ENCODE data around the gene CPPED1. TPM values are rescaled to one million over a fixed set of nuclear protein-coding genes. Genes with fewer than 3 reads are reported as not detected.

Gene CPPED1
- total and polyA plus RNA-seq, 2 donors (not counting 1 experiment from before 2014, with no cell fraction given): 7.4 to 19.8 TPM

DNA sequence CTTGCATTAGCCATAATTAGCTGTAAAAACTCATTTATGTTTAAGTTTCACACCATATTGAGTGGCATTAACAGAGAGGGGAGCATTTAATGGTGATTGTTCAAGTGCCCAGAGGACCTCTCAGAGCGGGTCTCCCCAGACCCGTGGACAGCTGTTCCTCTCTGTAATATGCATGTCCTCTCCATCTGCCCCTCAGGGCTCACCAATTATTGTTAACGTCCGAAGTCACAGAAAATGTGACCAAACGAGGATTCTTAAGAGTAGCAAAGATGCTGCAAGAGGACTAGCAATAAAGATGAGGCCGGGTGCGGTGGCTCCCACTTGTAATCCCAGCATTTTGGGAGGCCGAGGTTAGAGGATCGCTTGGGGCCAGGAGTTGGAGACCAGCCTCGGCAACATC lies 130.2 kb downstream of the CPPED1 start:
- Histone ChIP-seq H3K4me3 (replicated peaks in 1 of 4; ENCODE audit: control extremely low read depth in 1 of 4, insufficient read depth in 1 of 4, low read depth in 3 of 4, low read length in 4 of 4) (no peak overlapping the region), H3K4me2 (ENCODE audit: extremely low read depth, insufficient read depth, low read length) (no peak overlapping the region), H3K9ac (ENCODE audit: insufficient read depth, low read length) (no peak overlapping the region), H3K36me3 (ENCODE audit: control insufficient read depth, insufficient read depth, low read length) (no peaks in the 10 kb centered on the region), H3K9me3 (ENCODE audit: control insufficient read depth, insufficient read depth, low read depth, low read length) (no peaks in the 10 kb centered on the region), H3K27me3 (ENCODE audit: control insufficient read depth, insufficient read depth, low read length) (no peaks in the 10 kb centered on the region), H4K20me1 (ENCODE audit: control insufficient read depth, extremely low read depth, insufficient read depth, low read length) (no peaks in the 10 kb centered on the region), H2AFZ (ENCODE audit: low read length) (no peak overlapping the region), H3K27ac (ENCODE audit: insufficient read depth, low read length) (no peak overlapping the region), H3K79me2 (ENCODE audit: control insufficient read depth, insufficient read depth, low read length) (no peaks in the 10 kb centered on the region), H3K4me1 (ENCODE audit: control insufficient read depth, extremely low read depth, insufficient read depth, low read length) (no peaks in the 10 kb centered on the region)
- TF ChIP-seq, protein P1, sequence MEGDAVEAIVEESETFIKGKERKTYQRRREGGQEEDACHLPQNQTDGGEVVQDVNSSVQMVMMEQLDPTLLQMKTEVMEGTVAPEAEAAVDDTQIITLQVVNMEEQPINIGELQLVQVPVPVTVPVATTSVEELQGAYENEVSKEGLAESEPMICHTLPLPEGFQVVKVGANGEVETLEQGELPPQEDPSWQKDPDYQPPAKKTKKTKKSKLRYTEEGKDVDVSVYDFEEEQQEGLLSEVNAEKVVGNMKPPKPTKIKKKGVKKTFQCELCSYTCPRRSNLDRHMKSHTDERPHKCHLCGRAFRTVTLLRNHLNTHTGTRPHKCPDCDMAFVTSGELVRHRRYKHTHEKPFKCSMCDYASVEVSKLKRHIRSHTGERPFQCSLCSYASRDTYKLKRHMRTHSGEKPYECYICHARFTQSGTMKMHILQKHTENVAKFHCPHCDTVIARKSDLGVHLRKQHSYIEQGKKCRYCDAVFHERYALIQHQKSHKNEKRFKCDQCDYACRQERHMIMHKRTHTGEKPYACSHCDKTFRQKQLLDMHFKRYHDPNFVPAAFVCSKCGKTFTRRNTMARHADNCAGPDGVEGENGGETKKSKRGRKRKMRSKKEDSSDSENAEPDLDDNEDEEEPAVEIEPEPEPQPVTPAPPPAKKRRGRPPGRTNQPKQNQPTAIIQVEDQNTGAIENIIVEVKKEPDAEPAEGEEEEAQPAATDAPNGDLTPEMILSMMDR (conservative IDR thresholded peaks at IDR 0.05 in 1 of 2, IDR thresholded peaks at IDR 0.05 in 1 of 2; ENCODE audit: low read depth in 1 of 2, low read length in 2 of 2): no peak
- no peak for TF ChIP-seq EZH2 (IDR thresholded peaks at IDR 0.05; ENCODE audit: low read length, missing control alignments)
- DNase-seq (ENCODE audit: low read depth in 2 of 2): no peak

DNA sequence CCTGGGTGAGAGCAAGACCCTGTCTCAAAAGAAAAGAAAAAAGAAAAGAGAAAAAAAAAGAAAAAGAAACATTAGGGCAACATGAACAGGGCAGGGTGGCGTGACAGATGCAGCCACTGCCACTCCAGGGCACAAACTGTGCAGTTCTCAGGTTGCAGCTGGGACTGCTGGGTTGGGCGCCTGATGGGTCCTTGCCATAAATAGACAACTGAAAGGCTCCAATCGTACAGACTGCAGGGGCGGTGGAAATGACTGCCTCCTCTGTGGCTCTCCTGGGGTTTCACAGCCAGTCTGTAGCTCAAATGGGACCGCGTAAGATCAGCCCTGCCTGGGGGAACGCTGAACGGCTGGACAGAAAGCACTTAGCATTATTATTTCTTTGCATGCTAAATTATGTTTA lies 130.7 kb downstream of the CPPED1 start:
- no peak for DNase-seq (ENCODE audit: low read depth in 2 of 2)
- H3K36me3 ChIP-seq (ENCODE audit: control insufficient read depth, insufficient read depth, low read length): no peaks in the 10 kb centered on the region
- no peak overlapping the region for H3K4me2 ChIP-seq (ENCODE audit: extremely low read depth, insufficient read depth, low read length)
- H3K9ac ChIP-seq (ENCODE audit: insufficient read depth, low read length): no peak overlapping the region
- no peaks in the 10 kb centered on the region for H3K4me1 ChIP-seq (ENCODE audit: control insufficient read depth, extremely low read depth, insufficient read depth, low read length)
- H3K4me3 ChIP-seq (replicated peaks in 1 of 4; ENCODE audit: control extremely low read depth in 1 of 4, insufficient read depth in 1 of 4, low read depth in 3 of 4, low read length in 4 of 4): no peak overlapping the region
- no peak overlapping the region for H2AFZ ChIP-seq (ENCODE audit: low read length)
- no peak overlapping the region for H3K27ac ChIP-seq (ENCODE audit: insufficient read depth, low read length)
- H3K79me2 ChIP-seq (ENCODE audit: control insufficient read depth, insufficient read depth, low read length): no peaks in the 10 kb centered on the region
- TF ChIP-seq EZH2 (IDR thresholded peaks at IDR 0.05; ENCODE audit: low read length, missing control alignments): no peak
- TF ChIP-seq, protein P1 (conservative IDR thresholded peaks at IDR 0.05 in 1 of 2, IDR thresholded peaks at IDR 0.05 in 1 of 2; ENCODE audit: low read depth in 1 of 2, low read length in 2 of 2): no peak
- no peaks in the 10 kb centered on the region for H4K20me1 ChIP-seq (ENCODE audit: control insufficient read depth, extremely low read depth, insufficient read depth, low read length)
- no peaks in the 10 kb centered on the region for H3K9me3 ChIP-seq (ENCODE audit: control insufficient read depth, insufficient read depth, low read depth, low read length)
- no peaks in the 10 kb centered on the region for H3K27me3 ChIP-seq (ENCODE audit: control insufficient read depth, insufficient read depth, low read length)

DNA sequence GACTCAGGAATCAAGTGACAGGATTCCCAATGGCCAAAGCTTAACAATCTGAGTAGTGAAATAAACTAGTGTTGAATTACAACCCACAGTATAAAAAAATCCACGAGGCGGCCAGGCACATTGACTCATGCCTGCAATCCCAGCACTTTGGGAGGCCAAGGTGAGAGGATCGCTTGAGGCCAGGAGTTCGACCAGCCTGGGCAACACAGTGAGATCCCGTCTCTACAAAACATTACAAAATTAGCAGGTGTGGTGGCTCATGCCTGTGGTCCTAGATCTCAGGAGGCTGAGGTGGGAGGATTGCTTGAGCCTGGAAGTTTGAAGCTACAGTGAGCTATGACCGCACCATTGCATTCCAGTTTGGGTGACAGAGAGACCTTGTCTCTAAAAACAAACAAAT lies 133.8 kb downstream of the CPPED1 start:
- Histone ChIP-seq H3K9ac (ENCODE audit: insufficient read depth, low read length) (no peak overlapping the region), H3K27ac (ENCODE audit: insufficient read depth, low read length) (no peak overlapping the region), H3K4me3 (replicated peaks in 1 of 4; ENCODE audit: control extremely low read depth in 1 of 4, insufficient read depth in 1 of 4, low read depth in 3 of 4, low read length in 4 of 4) (no peak overlapping the region), H3K9me3 (ENCODE audit: control insufficient read depth, insufficient read depth, low read depth, low read length) (no peaks in the 10 kb centered on the region), H2AFZ (ENCODE audit: low read length) (no peak overlapping the region), H3K36me3 (ENCODE audit: control insufficient read depth, insufficient read depth, low read length) (no peaks in the 10 kb centered on the region), H3K4me1 (ENCODE audit: control insufficient read depth, extremely low read depth, insufficient read depth, low read length) (no peaks in the 10 kb centered on the region), H3K79me2 (ENCODE audit: control insufficient read depth, insufficient read depth, low read length) (no peaks in the 10 kb centered on the region), H3K4me2 (ENCODE audit: extremely low read depth, insufficient read depth, low read length) (no peak overlapping the region), H3K27me3 (ENCODE audit: control insufficient read depth, insufficient read depth, low read length) (no peaks in the 10 kb centered on the region), H4K20me1 (ENCODE audit: control insufficient read depth, extremely low read depth, insufficient read depth, low read length) (no peaks in the 10 kb centered on the region)
- TF ChIP-seq, protein P1 (conservative IDR thresholded peaks at IDR 0.05 in 1 of 2, IDR thresholded peaks at IDR 0.05 in 1 of 2; ENCODE audit: low read depth in 1 of 2, low read length in 2 of 2): no peak
- TF ChIP-seq EZH2 (IDR thresholded peaks at IDR 0.05; ENCODE audit: low read length, missing control alignments): no peak
- DNase-seq (ENCODE audit: low read depth in 2 of 2): no peak

Data from fibroblast of lung (primary cell).